Osteocyte (in vitro differentiated cells): Measurements from ENCODE around the gene KRT82. TPM values are rescaled to one million over a fixed set of nuclear protein-coding genes. Genes with fewer than 3 reads are reported as not detected.

Experiments
- DNase-seq: peaks from one replicate; pipeline ENCODE4 v3.0.0; 2021; ENCODE audit warnings: mixed read lengths; ENCODE audit not compliant: unreplicated experiment; ENCODE audit errors: extremely low spot score
- H3K27ac Mint-ChIP-seq: one replicate; pipeline ENCODE4 v1.8.0; 2021; ENCODE audit warnings: mild to moderate bottlenecking, mixed read lengths; ENCODE audit not compliant: unreplicated experiment
- H3K27me3 Mint-ChIP-seq: one replicate; pipeline ENCODE4 v1.8.0; 2021; ENCODE audit warnings: mixed read lengths; ENCODE audit not compliant: unreplicated experiment
- H3K36me3 Mint-ChIP-seq: one replicate; pipeline ENCODE4 v1.8.0; 2021; ENCODE audit warnings: mixed read lengths; ENCODE audit not compliant: unreplicated experiment
- H3K4me1 Mint-ChIP-seq: one replicate; pipeline ENCODE4 v1.8.0; 2021; ENCODE audit warnings: mixed read lengths; ENCODE audit not compliant: unreplicated experiment
- H3K4me3 Mint-ChIP-seq: one replicate; pipeline ENCODE4 v1.8.0; 2021; ENCODE audit warnings: mild to moderate bottlenecking, moderate library complexity, mixed read lengths; ENCODE audit not compliant: unreplicated experiment
- H3K9me3 Mint-ChIP-seq: one replicate; pipeline ENCODE4 v1.8.0; 2021; ENCODE audit warnings: mixed read lengths; ENCODE audit not compliant: unreplicated experiment
- CTCF ChIP-seq: fragments of 200-600 bp; sonication (generic); IDR thresholded peaks from 2 replicates; pipeline ENCODE4 v1.5.0; 2021; ENCODE audit warnings: antibody characterized with exemption, mild to moderate bottlenecking, moderate library complexity
- total RNA-seq: library from RNA; stranded (reverse); gene quantifications from 2 replicates; pipeline ENCODE4 v1.2.1, GENCODE V29; 2021

The KRT82 gene
- total RNA-seq, 1 donor from 2014 or later = not detected

GRCh38 chr12:52390739-52391617 lies 15.2 kb downstream of the KRT82 start:
- peaks cover 10% of the 10 kb centered on the region for H3K4me1 Mint-ChIP-seq
- peak; percentile 54 for TF ChIP-seq CTCF
- no peak overlapping the region for H3K27ac Mint-ChIP-seq
- peaks cover 28% of the 10 kb centered on the region for H3K27me3 Mint-ChIP-seq
- no peak overlapping the region for H3K4me3 Mint-ChIP-seq
- DNase-seq = no peak
- H3K36me3 Mint-ChIP-seq = no peaks in the 10 kb centered on the region
- H3K9me3 Mint-ChIP-seq = no peaks in the 10 kb centered on the region

DNA sequence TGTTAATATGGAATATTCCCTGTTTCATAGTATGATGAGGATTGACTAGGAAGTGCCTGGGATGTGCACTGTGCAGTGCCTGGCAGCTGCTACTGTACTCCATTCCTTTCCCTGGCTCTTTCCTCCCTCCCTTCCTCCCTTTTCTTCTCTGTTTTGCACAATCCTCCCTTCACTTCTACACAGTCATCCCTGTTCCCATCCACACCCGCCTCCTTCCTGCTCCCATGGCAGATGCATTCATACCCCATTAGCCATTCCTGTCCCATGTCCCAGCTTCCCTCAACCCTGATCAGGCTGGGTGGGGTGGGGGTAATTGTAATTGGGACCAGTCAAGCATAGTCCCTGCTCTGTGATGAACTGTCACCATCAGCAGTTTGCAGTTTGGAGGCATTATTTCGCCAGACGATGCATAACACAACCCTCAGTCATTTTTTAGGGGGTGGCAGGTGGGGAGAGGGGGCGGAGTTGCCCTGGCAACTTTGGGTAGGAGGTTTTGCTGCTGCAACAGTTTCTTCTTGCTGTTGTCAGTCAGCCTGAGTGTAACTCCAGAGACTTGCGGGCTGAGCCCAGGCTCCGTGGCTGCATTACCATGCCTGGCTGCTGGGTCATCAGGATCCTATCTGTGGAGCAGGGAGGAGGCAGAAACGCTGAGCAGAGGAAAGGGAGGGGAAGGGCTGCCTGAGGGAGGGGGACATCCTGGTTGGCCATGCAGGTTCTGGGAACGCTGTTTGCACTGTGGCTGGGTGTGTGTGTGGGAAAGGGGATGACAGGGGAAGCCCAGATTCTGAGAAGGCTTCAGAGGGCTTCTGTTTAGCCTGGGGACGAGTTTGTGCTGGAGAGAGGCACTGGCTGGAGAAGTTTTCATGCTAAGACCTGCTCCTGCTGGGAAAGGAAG lies 16.6 kb downstream of the KRT82 start:
- H3K27me3 Mint-ChIP-seq = peaks cover 19% of the 10 kb centered on the region

DNA sequence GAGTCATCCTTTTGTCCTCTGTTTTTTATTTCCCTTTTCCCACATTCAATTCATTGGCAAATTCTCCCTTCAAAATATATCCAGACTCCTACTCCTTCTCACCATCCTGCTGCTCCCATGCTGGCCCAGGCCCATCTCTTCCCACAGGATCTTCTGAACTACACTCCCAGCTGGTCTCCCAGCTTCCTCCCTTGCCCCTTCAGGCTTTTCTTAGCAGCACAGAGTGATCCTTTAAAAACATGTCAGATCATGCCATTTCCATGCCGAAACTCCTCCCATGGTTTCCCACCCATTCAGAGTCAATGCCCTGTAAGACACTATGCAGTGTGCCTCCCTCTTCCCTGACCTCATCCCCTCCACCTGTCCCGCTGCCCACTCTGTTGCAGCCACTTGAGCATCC lies 18.3 kb downstream of the KRT82 start:
- DNase-seq = no peak
- peaks cover 24% of the 10 kb centered on the region for H3K27me3 Mint-ChIP-seq
- no peak overlapping the region for H3K4me3 Mint-ChIP-seq
- H3K4me1 Mint-ChIP-seq = peaks cover 10% of the 10 kb centered on the region
- no peaks in the 10 kb centered on the region for H3K36me3 Mint-ChIP-seq
- H3K27ac Mint-ChIP-seq = no peak overlapping the region
- no peaks in the 10 kb centered on the region for H3K9me3 Mint-ChIP-seq
- TF ChIP-seq CTCF = no peak

More for the DNA sequence above, 16.6 kb downstream of the KRT82 start:
- H3K36me3 Mint-ChIP-seq = no peaks in the 10 kb centered on the region
- no peak for TF ChIP-seq CTCF
- no peak overlapping the region for H3K4me3 Mint-ChIP-seq
- no peak for DNase-seq
- H3K9me3 Mint-ChIP-seq = no peaks in the 10 kb centered on the region
- no peak overlapping the region for H3K27ac Mint-ChIP-seq
- peaks cover 10% of the 10 kb centered on the region for H3K4me1 Mint-ChIP-seq

DNA sequence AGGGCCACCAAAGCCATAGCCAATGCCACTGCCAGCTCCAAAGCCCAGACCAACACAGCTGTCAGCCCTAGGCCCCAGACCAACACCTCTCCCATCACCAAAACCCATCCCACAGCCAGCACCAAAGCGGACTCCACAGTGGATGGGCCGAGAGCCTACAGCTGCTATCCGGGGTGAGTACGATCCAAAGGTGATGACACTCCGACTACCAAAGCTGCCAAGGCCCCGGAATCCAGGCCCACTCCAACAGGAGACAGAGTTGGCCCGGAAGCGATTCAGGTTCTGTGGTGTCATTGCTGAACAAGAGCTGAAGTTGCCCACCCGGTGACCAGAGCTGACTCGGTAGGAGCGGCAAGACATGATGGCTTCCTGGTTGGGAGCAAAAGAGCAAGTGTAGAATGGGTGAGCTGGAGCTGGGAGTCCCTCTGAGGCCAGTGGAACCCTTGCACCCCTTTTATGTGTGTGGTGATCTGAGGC lies 20.9 kb downstream of the KRT82 start, which contains the start of gene KRT84:
TSS of gene KRT84 (minus strand) at position 427 of the 477 bp plus-strand sequence. CDS start at position 360, 67 bp downstream.
- DNase-seq = no peak
- TF ChIP-seq CTCF = no peak
- Mint-ChIP-seq H3K27ac (no peak within 1 kb of the TSS), H3K4me1 (peaks cover 6% of the 10 kb centered on the region), H3K9me3 (no peaks in the 10 kb centered on the region), H3K4me3 (no peak within 1 kb of the TSS), H3K27me3 (peaks cover 31% of the 10 kb centered on the region), H3K36me3 (no peaks in the 10 kb centered on the region)
